ENCODE results near the gene SGMS1. TPM values are rescaled to one million over a fixed set of nuclear protein-coding genes. Genes with fewer than 3 reads are reported as not detected.
"Not testable (repeated sequence)": the region's sequence is repeated elsewhere in the genome, so short reads cannot be mapped to it uniquely, and the experiment has no call there.

SGMS1 gene
- total RNA-seq, 1 donor from 2014 or later = 37.2 TPM

DNA sequence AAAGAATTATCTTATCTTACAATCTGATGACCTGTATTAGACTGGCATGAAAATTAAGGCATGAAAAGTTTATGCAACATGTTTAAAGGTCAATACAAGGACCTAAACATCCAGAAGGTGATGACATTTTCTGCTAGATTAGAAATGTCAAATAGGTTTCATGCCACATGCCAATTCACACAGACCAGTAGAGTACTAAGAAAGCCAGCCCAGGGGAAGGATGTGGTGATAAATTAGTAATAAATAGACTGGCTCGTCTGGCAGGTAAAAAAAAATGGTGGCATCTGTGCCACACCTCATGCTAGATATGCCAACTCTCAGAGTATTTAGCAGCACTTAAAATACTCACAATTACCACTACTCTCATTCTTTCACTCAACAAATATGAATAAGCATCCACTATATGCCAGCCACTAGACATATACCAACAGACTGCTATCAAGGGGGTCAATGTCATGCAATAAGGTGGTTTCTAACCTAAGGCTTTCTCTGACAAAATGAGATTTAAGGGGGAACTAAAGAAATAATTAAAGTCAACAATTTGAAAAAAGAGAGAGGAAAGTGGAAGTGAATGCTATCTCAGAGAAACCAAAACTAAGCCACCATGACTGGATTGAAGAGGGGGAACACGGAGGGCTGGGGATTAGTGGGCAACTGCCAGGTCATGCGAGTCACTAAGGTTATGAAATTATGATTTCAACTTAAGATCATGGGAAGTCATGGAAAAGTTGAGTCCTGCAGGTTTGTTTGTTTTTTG lies 83.5 kb downstream of the SGMS1 start:
- no peak for DNase-seq (ENCODE audit: low spot score)

DNA sequence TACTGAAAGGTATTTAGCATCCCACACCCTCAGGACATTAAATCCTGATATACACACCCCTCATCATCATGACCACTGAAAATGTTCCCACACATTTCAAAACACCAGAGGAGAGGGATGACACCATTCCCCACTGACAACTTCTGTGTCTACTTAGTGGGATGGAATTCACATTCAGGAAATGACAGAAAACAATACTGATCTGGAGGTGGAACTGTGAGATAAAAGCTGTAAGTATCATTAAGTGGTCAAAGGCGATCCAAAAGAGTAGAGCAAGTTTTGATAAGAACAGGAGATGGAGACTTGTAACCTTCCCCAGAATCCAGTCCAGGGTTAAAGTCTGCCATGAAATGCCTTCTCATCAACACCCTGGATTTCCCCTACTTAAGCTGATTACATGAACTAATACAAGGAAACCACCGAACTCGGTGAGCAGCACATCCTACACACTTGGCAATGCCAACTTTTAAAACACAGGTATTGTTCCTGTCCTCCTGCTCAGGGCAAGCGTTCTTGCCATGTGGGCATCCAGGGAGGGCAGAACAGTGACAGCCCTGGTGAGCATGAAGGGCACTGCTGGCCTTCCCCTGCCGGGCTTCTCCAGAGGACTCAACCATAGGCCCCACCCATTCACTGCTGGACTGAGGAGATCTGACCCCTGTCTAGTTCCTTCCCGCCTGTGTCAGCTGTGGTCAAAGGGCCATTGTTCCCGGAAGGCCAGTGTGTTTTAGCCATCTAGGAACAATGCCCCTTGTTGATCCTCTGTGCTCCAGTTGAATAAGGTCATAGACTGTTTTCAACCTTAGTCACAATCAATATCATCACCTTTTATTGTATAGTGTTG lies 85.0 kb downstream of the SGMS1 start:
- no peak for DNase-seq (ENCODE audit: low spot score)

DNA sequence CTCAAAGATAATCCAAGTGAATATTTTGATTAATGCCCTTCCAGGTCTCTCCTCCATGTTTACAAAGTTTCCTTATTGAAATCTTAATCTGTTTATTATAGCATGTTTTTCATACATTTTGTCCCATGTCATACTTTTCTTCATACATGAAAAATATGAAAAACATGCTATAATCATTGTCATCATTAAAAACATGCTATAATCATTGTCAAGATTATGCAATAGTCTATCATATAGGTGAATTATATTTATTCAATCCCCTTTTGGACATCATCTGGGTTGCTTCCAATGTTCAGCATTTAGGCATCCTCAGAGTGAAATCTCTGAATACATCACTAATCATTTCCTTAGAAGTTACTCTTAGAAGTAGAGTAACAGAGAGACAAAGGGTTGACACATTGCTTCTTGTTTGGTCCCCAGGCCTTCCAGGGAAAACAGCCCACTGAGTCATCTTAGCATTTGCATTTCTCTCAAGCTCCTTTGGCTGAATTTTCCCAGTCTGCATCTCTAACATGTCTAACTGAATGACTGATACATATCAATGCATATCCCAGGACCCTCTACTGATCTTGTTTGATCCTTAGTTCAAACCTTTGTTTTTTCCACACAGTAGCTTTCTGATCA lies 87.0 kb downstream of the SGMS1 start:
- no peak for DNase-seq (ENCODE audit: low spot score)

DNA sequence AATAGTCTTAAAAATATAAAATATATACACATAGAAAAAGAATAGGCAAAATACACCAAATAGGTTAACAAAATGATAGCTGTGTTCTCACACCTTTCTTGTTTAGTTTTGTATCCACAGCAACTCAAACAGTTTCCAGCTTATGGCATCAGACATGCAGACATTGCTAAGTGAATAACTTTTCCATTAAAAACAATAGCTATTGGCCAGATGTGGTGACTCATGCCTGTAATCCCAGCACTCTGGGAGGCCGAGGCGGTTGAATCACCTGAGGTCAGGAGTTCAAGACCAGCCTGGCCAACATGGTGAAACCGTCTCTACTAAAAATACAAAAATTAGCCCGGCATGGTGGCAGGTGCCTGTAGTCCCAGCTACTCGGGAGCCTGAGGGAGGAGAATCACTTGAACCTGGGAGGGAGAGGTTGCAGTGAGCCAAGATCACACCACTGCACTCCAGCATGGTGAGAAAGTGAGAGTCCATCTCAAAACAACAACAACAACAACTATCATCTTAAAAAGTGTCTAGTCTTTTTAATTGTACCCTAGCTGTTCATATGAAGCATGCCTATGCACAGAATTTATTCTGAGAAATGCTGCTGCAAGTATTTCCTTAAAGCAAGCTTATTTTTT lies 88.9 kb downstream of the SGMS1 start:
- not testable (repeated sequence) for DNase-seq (ENCODE audit: low spot score)

DNA sequence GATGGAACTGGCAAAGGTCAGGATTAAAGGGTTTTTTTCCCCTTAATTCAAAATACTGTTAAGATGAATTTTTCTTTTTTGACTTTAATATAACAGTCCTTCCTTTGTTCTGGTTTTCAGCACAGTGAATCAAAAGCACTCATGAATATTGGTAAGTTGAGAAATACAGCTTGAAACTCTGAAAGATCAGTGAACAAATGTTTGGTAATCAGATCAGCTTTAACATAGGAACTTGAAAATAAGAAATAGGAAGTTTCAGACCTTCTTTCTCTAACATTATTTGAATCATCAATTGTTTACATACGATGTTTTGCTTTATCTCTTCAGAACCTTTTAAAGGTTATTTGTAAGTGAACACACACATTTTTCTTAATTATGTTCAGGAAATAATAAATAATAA lies 90.5 kb downstream of the SGMS1 start:
- DNase-seq (ENCODE audit: low spot score) = no peak

DNA sequence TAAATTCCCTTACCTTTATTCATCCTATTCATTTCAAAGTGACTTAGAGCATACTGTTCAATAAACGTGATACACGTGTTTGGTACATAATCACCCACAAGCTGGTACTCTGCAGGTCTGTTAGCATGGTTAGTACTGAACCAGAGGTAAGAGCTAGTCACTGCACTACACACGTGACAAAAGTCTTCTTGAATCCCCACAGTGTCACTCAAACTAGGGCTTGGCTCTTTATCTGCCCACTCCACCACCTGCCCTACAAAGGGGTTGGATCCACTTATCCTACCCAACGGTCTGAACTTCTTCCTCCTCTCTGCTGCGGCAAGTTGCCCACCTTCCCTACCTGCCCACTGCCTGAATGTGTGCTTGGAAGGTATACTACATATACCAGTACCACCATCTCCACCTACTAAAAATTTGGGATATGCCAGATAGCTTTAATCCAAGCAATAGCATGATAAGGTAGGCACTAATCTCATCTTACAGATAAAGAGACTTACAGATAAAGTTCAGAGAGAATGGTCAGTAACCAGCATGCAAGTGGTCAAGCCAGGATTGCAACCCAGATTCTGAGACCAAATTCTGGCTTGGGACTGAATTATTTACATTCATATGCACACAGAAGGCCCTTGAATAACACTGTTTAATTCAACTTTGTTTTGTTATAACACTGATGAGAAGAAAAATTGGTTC lies 92.2 kb downstream of the SGMS1 start:
- DNase-seq (ENCODE audit: low spot score) = no peak

DNA sequence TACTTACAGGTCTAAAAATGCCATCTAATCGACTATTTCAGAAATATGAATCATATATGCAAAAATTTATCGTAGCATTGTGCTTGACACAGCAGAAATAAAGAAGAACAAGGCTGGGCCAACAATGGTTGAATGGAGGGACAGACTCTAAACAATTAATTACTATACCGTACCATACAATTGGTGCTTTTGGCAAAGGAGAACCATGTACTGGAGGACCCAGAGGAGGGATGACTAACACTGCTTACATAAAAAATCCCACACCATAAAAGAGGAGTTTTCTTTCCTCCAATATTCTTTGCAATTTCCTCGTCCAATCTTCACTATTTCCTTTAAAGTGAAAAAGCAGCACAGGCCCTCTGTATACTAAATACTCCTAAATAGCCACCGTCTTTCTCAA lies 94.1 kb downstream of the SGMS1 start:
- DNase-seq (ENCODE audit: low spot score) = no peak

DNA sequence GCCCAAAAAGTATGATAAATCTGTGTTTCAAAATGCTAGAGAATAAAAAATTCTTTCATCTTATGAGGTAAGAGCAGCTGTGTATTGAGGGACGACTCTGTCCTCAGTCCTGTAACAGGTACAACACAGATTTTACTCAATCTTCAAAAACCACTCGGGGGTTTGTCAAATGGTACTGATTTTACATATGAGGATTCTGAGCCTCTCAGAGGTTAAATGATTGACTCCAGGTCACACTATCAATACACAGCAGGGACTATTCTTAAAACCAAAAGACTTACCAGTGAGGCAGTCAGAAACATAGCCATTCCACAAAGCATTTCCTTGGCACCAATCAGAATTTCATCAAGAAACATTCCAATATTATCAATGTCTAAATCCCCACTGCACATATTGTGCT lies 95.5 kb downstream of the SGMS1 start:
- no peak for DNase-seq (ENCODE audit: low spot score)

DNA sequence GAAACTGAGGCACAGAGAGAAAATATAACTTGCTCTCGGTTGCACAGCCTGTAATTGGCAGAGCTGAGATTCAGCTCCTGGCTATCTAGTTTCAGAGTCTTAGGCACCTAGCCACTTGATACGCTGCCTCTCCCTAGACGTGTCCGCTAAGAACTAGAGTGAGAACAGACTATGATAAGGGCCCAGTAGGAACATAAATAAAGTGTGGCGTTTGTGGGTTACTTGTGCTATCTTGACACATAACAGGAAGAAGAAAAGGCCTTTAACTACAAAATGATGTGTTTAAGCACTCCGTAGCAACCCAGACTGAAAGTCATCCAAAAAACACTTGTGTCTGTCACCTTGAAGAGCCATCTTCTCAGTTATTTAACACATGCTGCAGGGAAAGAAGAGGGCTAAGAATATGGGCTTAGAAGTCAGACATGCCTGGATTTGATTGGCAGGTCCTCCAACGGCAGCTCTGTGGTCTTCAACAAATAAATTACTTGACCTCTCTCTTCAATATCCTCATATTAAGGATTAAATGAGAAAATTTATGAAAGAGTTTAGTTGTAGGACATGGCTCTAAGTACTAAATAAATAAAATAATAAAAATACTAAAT lies 96.2 kb downstream of the SGMS1 start:
- no peak for DNase-seq (ENCODE audit: low spot score)

DNA sequence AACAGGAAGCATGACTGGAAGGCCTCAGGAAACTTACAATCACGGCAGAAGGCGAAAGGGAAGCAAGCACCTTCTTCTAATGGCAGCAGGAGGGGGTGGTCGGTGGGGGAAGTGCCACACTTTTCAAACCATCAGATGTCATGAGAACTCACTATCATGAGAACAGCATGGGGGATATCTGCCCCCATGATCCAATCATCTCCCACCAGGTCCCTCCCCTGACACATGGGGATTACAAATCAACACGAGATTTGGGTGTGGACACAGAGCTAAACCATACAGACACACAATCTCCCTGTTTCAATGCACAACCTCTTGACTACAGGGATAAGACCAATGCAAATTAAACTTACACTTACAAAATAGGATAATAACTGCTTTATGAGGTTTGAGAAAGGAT lies 97.6 kb downstream of the SGMS1 start:
- DNase-seq (ENCODE audit: low spot score) = no peak

DNA sequence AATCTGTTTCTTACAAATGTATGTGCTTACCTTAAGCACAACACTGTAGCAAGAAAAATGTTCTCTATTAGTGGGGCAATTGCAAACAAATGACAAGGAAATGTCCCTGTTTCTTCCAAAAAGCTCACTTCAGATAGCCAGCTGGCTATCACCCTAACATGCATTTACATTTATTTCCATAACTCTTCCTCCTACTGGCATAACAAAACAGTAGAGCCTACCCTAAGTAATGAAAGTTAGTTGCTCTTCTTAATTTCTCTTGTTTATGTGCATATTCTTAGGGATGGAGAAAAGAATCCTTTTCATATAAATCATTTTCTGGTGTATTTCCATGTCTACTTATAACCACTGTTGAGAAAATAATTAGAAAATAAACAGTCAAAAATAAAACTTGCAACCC lies 100.4 kb downstream of the SGMS1 start:
- DNase-seq (ENCODE audit: low spot score) = no peak

DNA sequence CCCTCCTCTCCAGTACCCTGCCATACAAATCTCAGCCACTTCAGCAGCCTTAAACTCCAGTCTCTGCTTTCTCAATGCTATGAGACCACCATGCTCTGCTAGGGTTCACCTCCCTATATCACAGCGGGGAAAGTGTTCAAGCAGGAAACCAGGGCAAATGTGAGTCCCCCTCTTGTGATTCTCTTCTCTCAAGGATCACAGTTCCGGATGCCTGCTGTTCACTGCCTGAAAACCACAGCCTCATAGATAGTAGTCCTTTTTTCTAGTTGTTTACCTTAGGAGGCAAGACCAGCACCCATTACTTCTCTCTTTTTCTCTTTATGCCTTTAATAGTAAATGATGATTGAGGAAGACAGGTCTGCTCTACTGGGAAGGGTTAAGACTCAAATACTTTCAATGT lies 100.8 kb downstream of the SGMS1 start:
- DNase-seq (ENCODE audit: low spot score) = no peak

DNA sequence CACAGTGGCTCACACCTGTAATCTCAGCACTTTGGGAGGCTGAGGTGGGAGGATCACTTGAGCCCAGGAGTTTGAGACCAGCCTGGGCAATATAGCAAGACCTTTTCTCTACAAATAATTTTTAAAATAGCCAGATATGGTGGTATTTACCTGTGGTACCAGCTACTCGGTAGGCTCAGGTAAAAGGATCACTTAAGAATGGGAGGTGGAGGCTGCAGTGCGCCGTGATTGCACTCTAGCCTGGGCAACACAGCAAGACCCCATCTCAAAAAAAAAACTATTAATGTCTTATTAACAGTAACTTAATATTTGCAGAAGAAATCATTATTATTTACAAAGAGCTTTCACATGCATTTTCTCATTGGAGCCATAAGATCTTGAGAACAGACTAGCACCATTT lies 103.6 kb downstream of the SGMS1 start:
- DNase-seq (ENCODE audit: low spot score) = no peak

DNA sequence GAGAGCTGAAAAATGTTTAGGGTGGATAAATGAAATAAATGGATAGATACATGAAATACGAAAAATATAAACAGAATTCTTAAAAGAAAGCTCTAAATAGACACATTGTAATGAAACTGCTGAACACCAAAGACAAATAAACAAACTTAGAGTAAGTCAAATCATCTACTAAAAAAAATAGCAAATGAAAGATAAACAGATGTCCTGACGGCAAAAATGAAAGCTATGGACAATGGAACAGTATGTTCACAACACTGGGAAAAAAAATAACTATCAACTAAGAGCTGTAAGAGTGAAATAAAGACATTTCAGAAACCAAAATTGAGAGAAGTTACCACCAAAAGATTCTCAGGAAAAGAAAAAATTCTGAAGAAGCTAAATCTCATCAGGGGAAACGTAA lies 106.1 kb downstream of the SGMS1 start:
- no peak for DNase-seq (ENCODE audit: low spot score)

DNA sequence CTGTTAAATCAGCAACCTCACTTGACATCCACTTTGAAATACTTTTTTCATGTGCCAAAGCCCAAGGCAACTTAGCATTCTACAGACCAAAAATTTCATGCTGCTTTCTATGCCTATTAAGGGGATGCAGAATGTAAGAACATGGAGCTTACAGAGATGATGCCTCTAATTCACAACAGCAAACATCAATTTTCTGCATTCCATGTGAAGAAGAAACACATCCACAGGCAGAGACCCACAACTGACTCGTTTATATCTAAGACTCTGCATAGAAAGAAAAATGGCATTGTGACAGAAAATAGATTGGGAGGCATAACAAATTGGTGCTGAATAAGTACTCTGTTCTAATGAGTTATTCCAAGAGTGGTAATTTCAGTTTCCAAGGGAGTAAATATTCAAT lies 107.6 kb downstream of the SGMS1 start:
- no peak for DNase-seq (ENCODE audit: low spot score)

DNA sequence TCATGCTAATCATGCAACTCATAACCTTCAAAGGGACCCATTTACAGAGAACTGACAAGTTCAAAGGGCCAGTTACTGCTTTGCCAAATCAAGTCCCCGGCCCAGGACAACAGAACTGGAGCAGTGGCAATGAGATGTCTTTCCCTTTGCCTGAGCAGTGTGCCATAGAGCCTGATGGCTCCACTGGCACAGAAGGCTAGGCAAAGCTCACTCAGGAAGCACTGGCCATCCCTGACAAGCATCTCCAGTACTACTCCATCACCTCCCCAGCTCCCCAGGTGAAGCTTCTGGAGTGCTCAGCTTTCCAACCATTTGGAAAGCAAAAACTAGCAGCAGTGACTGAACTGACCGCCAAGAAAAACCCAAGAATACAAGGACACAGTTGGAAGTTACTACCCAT lies 108.3 kb downstream of the SGMS1 start:
- DNase-seq (ENCODE audit: low spot score) = no peak

DNA sequence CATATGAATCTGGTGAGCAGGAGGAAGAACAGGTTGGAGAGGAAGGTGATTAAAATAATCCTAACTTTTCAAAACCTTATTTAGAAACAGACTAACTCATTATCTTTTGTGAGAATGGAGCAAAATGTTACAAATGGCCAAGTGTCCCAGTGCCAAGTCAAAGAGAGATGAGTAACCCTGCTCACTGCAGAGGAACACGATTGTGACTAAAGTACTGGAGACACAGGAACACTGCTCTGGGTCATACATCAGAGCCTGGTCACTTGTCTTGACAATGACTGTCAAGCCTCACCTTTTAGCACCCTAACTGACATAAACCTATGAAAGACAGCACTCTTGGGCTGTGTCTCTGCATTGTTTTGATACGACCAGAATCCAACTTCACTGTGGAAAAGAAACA lies 108.8 kb downstream of the SGMS1 start:
- DNase-seq (ENCODE audit: low spot score) = no peak

DNA sequence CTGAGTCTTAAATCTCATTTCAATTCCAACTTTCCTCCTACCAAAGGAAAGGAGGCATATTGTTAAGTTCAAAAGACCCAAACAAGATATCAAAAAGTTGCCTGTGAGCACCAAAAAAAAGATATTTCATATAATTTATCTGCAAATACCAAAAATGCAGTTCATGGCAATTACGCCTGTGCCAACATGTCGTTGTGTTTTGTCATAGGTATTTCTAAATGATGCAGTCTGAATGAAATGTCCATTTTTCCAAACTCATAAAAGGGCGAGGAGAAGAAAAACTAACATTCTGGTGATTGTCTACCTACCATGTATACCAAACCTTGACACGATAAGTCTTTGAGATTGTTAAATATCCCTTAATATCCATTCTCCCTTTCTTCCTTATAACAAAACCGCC lies 109.8 kb downstream of the SGMS1 start:
- no peak for DNase-seq (ENCODE audit: low spot score)

DNA sequence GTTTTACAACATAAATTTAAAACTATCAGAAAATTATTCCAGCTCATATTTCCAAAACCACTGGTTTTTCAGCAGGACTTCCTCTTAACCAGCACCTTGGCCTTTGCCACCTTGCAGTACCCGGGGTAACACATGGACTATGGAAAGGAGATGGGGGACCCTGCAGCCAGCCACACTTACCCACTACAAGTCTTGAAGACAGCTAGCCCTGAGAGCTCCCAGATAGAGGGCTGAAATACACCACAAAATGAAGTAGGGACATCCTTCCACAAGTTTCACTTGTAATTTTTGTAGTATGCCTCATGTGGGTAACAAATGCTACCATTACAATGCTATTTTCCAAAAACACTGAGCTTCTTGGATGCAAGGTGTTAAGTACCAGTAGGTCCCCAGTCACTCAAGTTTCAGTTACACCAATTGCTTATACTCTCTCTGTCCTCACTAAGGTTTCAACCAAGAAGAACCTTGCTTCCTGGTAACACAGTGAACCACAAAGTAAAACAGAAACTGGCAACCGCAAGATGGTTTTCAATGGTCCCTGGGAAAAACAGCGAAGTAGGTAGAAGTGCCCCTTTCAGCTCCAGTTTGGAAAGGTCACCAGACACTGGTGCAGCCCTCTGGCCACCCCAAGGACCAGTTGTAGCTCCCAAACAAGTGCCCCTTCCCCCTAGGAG lies 110.9 kb downstream of the SGMS1 start:
- no peak for DNase-seq (ENCODE audit: low spot score)

DNA sequence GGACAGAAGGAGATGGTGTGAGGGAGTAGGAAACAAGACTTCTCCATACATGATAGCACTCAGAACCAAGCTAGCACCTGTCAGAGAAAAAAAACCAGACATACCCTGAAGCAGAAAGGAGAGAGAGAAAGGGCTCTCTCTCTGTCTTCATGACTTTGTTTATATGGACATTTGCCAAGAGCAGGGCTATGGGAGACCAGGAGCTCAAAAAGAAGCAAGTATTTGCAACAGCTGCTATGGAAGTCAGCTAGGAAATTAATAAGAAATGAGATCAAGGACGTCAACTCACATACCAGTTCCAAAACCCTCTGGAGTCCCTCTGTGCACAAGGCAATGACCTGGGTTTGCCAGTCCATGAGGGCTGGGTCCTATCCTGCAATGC lies 111.6 kb downstream of the SGMS1 start:
- DNase-seq (ENCODE audit: low spot score) = no peak

All from mesenteric fat pad (tissue), 1 donor.